Measurements from ENCODE around the gene SUPT20HL2. TPM values are rescaled to one million over a fixed set of nuclear protein-coding genes. Genes with fewer than 3 reads are reported as not detected.

The SUPT20HL2 gene
- total RNA-seq, 1 experiment from 2014 or later: not detected

DNA sequence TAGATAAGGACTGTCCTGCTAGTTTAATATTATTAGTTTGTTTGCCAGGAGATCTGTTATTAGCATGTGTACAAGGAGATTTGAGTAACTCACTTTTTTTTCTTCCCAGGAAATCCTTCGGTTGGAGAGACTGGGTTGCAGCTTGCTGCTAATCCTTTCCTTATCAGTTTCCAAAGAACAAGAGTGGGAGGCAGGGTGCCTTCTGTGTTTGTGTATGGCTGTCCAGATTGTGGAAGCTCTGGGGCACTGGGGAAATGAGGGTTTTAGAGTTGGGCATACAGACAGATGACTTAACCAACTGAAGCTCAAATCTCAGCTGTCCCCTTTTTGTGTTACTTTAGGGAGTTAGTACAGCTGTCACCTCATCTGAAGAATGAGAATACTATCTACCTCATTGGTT lies 34.0 kb upstream of the SUPT20HL2 start:
- ATAC-seq: no peak
- POLR2A ChIA-PET (ENCODE audit: unreplicated experiment): no interaction called here

DNA sequence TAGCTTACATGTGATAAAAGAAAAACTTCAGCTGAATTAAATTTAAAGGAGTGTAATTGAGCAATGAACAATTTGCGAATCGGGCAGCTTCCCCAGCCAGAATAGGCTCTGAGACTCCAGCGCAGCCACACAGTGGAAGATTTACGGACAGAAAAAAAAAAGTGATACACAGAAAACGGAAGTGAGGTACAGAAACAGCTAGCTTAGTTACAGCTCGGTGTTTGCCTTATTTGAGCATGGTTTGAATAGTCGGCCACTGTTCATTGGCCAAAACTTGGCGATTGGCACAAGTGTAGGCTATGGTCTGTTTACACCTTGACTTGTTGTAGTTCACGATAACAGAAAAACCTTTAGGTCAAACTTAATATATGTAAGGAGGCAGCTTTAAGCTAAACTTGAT lies 29.9 kb upstream of the SUPT20HL2 start:
- Histone ChIP-seq H2AFZ (ENCODE audit: low read length) (no peak overlapping the region), H3K27me3 (ENCODE audit: low read length) (no peaks in the 10 kb centered on the region), H4K20me1 (ENCODE audit: low read length) (no peaks in the 10 kb centered on the region), H3K4me3 (ENCODE audit: low read length) (no peak overlapping the region), H3K79me2 (ENCODE audit: low read length) (no peaks in the 10 kb centered on the region), H3K4me1 (ENCODE audit: insufficient read depth, low read length) (0 out of 2 replicates have a peak, but pooled peaks cover 7% of the 10 kb centered on the region), H3K36me3 (ENCODE audit: low read depth, low read length) (no peaks in the 10 kb centered on the region), H3K9me3 (ENCODE audit: low read length) (no peaks in the 10 kb centered on the region), H3K27ac (ENCODE audit: low read length) (no peak overlapping the region), H3F3A (ENCODE audit: low read length, unreplicated experiment) (no peaks in the 10 kb centered on the region), H3K9ac (ENCODE audit: low read length) (no peak overlapping the region), H3K9me2 (replicated peaks; ENCODE audit: low read length) (no peaks in the 10 kb centered on the region), H3K4me2 (ENCODE audit: low read length) (no peak overlapping the region)
- DNase-seq (no peak), ATAC-seq (no peak)
- TF ChIP-seq, protein P1, sequence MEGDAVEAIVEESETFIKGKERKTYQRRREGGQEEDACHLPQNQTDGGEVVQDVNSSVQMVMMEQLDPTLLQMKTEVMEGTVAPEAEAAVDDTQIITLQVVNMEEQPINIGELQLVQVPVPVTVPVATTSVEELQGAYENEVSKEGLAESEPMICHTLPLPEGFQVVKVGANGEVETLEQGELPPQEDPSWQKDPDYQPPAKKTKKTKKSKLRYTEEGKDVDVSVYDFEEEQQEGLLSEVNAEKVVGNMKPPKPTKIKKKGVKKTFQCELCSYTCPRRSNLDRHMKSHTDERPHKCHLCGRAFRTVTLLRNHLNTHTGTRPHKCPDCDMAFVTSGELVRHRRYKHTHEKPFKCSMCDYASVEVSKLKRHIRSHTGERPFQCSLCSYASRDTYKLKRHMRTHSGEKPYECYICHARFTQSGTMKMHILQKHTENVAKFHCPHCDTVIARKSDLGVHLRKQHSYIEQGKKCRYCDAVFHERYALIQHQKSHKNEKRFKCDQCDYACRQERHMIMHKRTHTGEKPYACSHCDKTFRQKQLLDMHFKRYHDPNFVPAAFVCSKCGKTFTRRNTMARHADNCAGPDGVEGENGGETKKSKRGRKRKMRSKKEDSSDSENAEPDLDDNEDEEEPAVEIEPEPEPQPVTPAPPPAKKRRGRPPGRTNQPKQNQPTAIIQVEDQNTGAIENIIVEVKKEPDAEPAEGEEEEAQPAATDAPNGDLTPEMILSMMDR (conservative IDR thresholded peaks at IDR 0.05; ENCODE audit: low read depth, low read length): no peak
- TF ChIP-seq EZH2 (IDR thresholded peaks at IDR 0.05; ENCODE audit: low read length, unreplicated experiment) (no peak), EZH2phosphoT487 (IDR thresholded peaks at IDR 0.05; ENCODE audit: borderline replicate concordance, low read length) (no peak)
- no TSS peak for BruUV-seq (replicated peaks)
- POLR2A ChIA-PET (ENCODE audit: unreplicated experiment): no interaction called here
- CTCF ChIA-PET: no interaction called here
- intact Hi-C loops (cut with micrococcal nuclease): loop anchor here (10.0 kb wide), 1 partner anchor 79 kb away; no protein-coding TSS in a partner anchor

More for the DNA sequence above, 34.0 kb upstream of the SUPT20HL2 start:
- Histone ChIP-seq H3K27ac (ENCODE audit: low read length) (no peak overlapping the region), H4K20me1 (ENCODE audit: low read length) (no peaks in the 10 kb centered on the region), H3K9me3 (ENCODE audit: low read length) (no peaks in the 10 kb centered on the region), H3K4me3 (ENCODE audit: low read length) (no peak overlapping the region), H3K27me3 (ENCODE audit: low read length) (no peaks in the 10 kb centered on the region), H2AFZ (ENCODE audit: low read length) (no peak overlapping the region), H3F3A (ENCODE audit: low read length, unreplicated experiment) (no peaks in the 10 kb centered on the region), H3K36me3 (ENCODE audit: low read depth, low read length) (no peaks in the 10 kb centered on the region), H3K4me1 (ENCODE audit: insufficient read depth, low read length) (no peaks in the 10 kb centered on the region), H3K9me2 (replicated peaks; ENCODE audit: low read length) (no peaks in the 10 kb centered on the region), H3K4me2 (ENCODE audit: low read length) (no peak overlapping the region), H3K9ac (ENCODE audit: low read length) (no peak overlapping the region), H3K79me2 (ENCODE audit: low read length) (no peaks in the 10 kb centered on the region)
- intact Hi-C loops (cut with micrococcal nuclease): loop anchor here (10.0 kb wide), 1 partner anchor 83 kb away; no protein-coding TSS in a partner anchor
- TF ChIP-seq, protein P1 (conservative IDR thresholded peaks at IDR 0.05; ENCODE audit: low read depth, low read length): no peak
- TF ChIP-seq EZH2phosphoT487 (IDR thresholded peaks at IDR 0.05; ENCODE audit: borderline replicate concordance, low read length) (no peak), EZH2 (IDR thresholded peaks at IDR 0.05; ENCODE audit: low read length, unreplicated experiment) (no peak)
- BruUV-seq (replicated peaks): no TSS peak
- CTCF ChIA-PET: no interaction called here
- DNase-seq: no peak

DNA sequence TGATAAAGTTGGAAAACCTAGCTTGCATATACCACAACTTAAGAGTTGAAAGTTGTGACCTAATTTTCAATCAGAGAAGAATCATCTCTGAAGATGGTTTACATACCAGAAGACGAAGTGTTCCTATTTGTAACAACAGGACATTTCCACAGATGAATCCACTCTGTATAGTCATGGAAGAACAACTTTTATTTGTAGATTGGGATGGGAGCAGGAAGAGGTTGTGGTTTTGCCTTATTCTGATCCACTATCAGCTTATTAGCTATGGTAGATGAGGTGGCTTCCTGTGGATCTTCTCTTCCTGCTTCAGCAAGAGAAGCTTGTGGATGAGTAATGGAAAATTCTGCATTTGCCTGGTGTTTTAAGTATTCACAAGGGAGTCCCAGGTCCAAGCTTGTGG lies 27.9 kb upstream of the SUPT20HL2 start:
- DNase-seq: peak; percentile 21

More for the DNA sequence above, 27.9 kb upstream of the SUPT20HL2 start:
- no peak overlapping the region for H2AFZ ChIP-seq (ENCODE audit: low read length)
- peak overlapping the region; percentile 26; the same call in 1 of the 2 replicates for H3K27ac ChIP-seq (ENCODE audit: low read length)
- H3K4me1 ChIP-seq (ENCODE audit: insufficient read depth, low read length): 0 out of 2 replicates have a peak, but pooled peaks cover 7% of the 10 kb centered on the region
- CTCF ChIA-PET: no interaction called here
- intact Hi-C loops (cut with micrococcal nuclease): loop anchor here (10.0 kb wide), 1 partner anchor 77 kb away; no protein-coding TSS in a partner anchor
- H3F3A ChIP-seq (ENCODE audit: low read length, unreplicated experiment): no peaks in the 10 kb centered on the region
- no peaks in the 10 kb centered on the region for H4K20me1 ChIP-seq (ENCODE audit: low read length)
- no peak overlapping the region for H3K4me2 ChIP-seq (ENCODE audit: low read length)
- H3K9ac ChIP-seq (ENCODE audit: low read length): no peak overlapping the region
- TF ChIP-seq EZH2phosphoT487 (IDR thresholded peaks at IDR 0.05; ENCODE audit: borderline replicate concordance, low read length) (no peak), EZH2 (IDR thresholded peaks at IDR 0.05; ENCODE audit: low read length, unreplicated experiment) (no peak)
- TF ChIP-seq, protein P1 (conservative IDR thresholded peaks at IDR 0.05; ENCODE audit: low read depth, low read length): no peak
- POLR2A ChIA-PET (ENCODE audit: unreplicated experiment): no interaction called here
- ATAC-seq: peak; percentile 45; the same call in 1 of the 2 replicates
- no peaks in the 10 kb centered on the region for H3K27me3 ChIP-seq (ENCODE audit: low read length)
- H3K9me2 ChIP-seq (replicated peaks; ENCODE audit: low read length): no peaks in the 10 kb centered on the region
- H3K36me3 ChIP-seq (ENCODE audit: low read depth, low read length): no peaks in the 10 kb centered on the region
- no peak overlapping the region for H3K4me3 ChIP-seq (ENCODE audit: low read length)
- no peaks in the 10 kb centered on the region for H3K79me2 ChIP-seq (ENCODE audit: low read length)
- BruUV-seq (replicated peaks): no TSS peak
- H3K9me3 ChIP-seq (ENCODE audit: low read length): no peaks in the 10 kb centered on the region

All from PC-3 (cell line).